Measurements from ENCODE around the gene PADI2. TPM values are rescaled to one million over a fixed set of nuclear protein-coding genes. Genes with fewer than 3 reads are reported as not detected.

The PADI2 gene
- total and polyA plus RNA-seq, 2 of the 8 experiments (the other 6 are each of a cell fraction or from before 2014, with no cell fraction given): 1.6 to 7.5 TPM

DNA sequence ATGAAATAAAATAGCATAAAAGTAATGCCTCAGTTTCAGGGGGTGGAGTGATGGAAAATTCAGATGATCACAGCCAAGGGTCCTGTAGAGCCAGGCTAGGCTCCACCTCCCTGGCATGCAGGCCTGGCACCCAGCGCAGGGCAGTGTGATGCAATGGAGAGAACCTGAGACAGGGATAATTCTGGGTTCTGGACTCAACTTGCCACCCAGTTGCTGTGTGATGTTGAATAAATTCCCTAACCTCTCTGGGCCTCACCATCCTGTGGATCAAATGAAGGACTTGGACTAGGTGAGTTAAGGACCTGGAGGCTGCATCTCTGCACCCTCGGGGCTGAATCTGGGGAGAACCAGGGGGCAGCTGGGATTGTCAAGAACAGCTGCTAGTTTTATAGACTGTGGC is 17.0 kb downstream of the PADI2 start:
- H3K4me1 ChIP-seq (replicated peaks in 1 of 4; ENCODE audit: control insufficient read depth in 3 of 4, insufficient read depth in 4 of 4, low read length in 3 of 4): 0 out of 7 replicates have a peak, but pooled peaks cover 0 to 2% (median under 1%) of the 10 kb centered on the region in 4 experiments
- no peak overlapping the region for H3K27ac ChIP-seq (ENCODE audit: low read depth, low read length)
- no peak overlapping the region for H3K9ac ChIP-seq (replicated peaks in 1 of 4; ENCODE audit: extremely low read depth in 1 of 4, low read depth in 3 of 4, low read length in 3 of 4)
- H3K4me3 ChIP-seq (ENCODE audit: extremely low read depth in 1 of 4, insufficient read depth in 2 of 4, low read depth in 3 of 4, low read length in 4 of 4): no peak overlapping the region
- no peak overlapping the region for H3K18ac ChIP-seq (ENCODE audit: extremely low read depth, low read length)
- DNase-seq (ENCODE audit: low read depth in 1 of 2, low spot score in 2 of 2) (no peak), FAIRE-seq (no peak)
- H3K9me3 ChIP-seq (ENCODE audit: insufficient read depth in 2 of 2, low read depth in 1 of 2, low read length in 1 of 2): no peaks in the 10 kb centered on the region
- TF ChIP-seq KDM1A (IDR thresholded peaks at IDR 0.05; ENCODE audit: borderline replicate concordance, low read length) (peak; percentile 62; the same call in 1 of the 2 replicates), POU5F1 (IDR thresholded peaks at IDR 0.05; ENCODE audit: low read depth, low read length) (no peak)
- no peaks in the 10 kb centered on the region for H4K20me1 ChIP-seq (replicated peaks in 1 of 2; ENCODE audit: control insufficient read depth in 1 of 2, insufficient read depth in 2 of 2, low read length in 2 of 2)
- no peak overlapping the region for H4K5ac ChIP-seq (ENCODE audit: insufficient read length, low read depth, low read length)
- POLR2A ChIA-PET (ENCODE audit: partially characterized antibody): no interaction called here
- no peak overlapping the region for H2BK20ac ChIP-seq (ENCODE audit: low read length)
- H3K23me2 ChIP-seq (ENCODE audit: low read depth, low read length): no peaks in the 10 kb centered on the region
- no peak overlapping the region for H2BK12ac ChIP-seq (ENCODE audit: low read depth, low read length)
- no peaks in the 10 kb centered on the region for H3K79me2 ChIP-seq (ENCODE audit: control insufficient read depth in 1 of 2, insufficient read depth in 2 of 2, low read length in 2 of 2)
- no peaks in the 10 kb centered on the region; a peak in 1 of 7 replicates for H3K27me3 ChIP-seq (replicated peaks in 1 of 4; ENCODE audit: control insufficient read depth in 3 of 4, extremely low read depth in 1 of 4, insufficient read depth in 3 of 4, low read length in 3 of 4)
- no peak overlapping the region for H4K91ac ChIP-seq (replicated peaks; ENCODE audit: insufficient read length, low read length)
- no peak overlapping the region for H3K56ac ChIP-seq (replicated peaks; ENCODE audit: insufficient read length, low read depth, low read length)
- CTCF ChIA-PET (ENCODE audit: partially characterized antibody): interaction anchor here (1.0 to 2.4 kb wide), 3 partner anchors 10 to 135 kb away, joined by 3 to 9 read pairs (median 4); no protein-coding TSS in a partner anchor
- H3K14ac ChIP-seq (ENCODE audit: insufficient read length): no peak overlapping the region
- no peak overlapping the region for H2BK15ac ChIP-seq (ENCODE audit: low read length)
- H2AFZ ChIP-seq (ENCODE audit: low read length): no peak overlapping the region
- no peak overlapping the region for H2BK5ac ChIP-seq (ENCODE audit: low read depth, low read length)
- H4K8ac ChIP-seq (ENCODE audit: extremely low read depth, insufficient read depth, low read length): no peak overlapping the region
- H3K23ac ChIP-seq (ENCODE audit: insufficient read length): no peak overlapping the region
- no peak overlapping the region for H3K4ac ChIP-seq (replicated peaks; ENCODE audit: insufficient read length, low read depth, low read length)
- H3K79me1 ChIP-seq (ENCODE audit: low read depth, low read length): no peaks in the 10 kb centered on the region
- 85% methylated on average over 2 of the region's 2 CpGs; no CpG with 5 or more reads in 1 of the 2 experiments for WGBS, 2 experiments (ENCODE audit: extremely low coverage in 1 of 2, insufficient coverage in 1 of 2, insufficient read length in 1 of 2, insufficient replicate concordance in 2 of 2, low coverage in 1 of 2, low lambda C conversion rate in 2 of 2, missing lambda C conversion rate in 1 of 2)
- H3K4me2 ChIP-seq (ENCODE audit: insufficient read depth in 1 of 2, low read depth in 2 of 2, low read length in 2 of 2): no peak overlapping the region
- no peak overlapping the region for H2BK120ac ChIP-seq (replicated peaks; ENCODE audit: low read depth, low read length)
- no peaks in the 10 kb centered on the region for H3K36me3 ChIP-seq (ENCODE audit: control insufficient read depth in 2 of 4, insufficient read depth in 4 of 4, low read length in 3 of 4)
- no peak overlapping the region for H2AK5ac ChIP-seq (ENCODE audit: low read depth, low read length)
